A673 (cell line): ENCODE results near the gene AMPH. TPM values are rescaled to one million over a fixed set of nuclear protein-coding genes. Genes with fewer than 3 reads are reported as not detected.

Experiments
- BruUV-seq: library from RNA; stranded (reverse); fragments of 400-500 nt; replicated peaks from 2 replicates; lab custom pipeline; 2021; lab: Mats Ljungman, UMichigan
- CTCF ChIA-PET: fragments of 300-600 bp; sonication (Branson Sonifier 250); formaldehyde crosslinking; loops from one replicate; lab custom pipeline; 2022; ENCODE audit warnings: antibody characterized with exemption; lab: Charles Lee
- POLR2A ChIA-PET: fragments of 300-600 bp; sonication (Branson Sonifier 250); formaldehyde crosslinking; loops from one replicate; lab custom pipeline; 2022; ENCODE audit warnings: antibody characterized with exemption; ENCODE audit not compliant: low non-redundant PET; lab: Charles Lee
- DNase-seq: peaks from one replicate; pipeline ENCODE4 v3.0.0-alpha.2; 2015; ENCODE audit warnings: low spot score
- H3K27ac ChIP-seq: fragments of 200-600 bp; sonication (generic); 2 replicates; pipeline ENCODE4 v1.5.1; 2016; ENCODE audit warnings: mixed run types, low read depth, mild to moderate bottlenecking, mixed read lengths, antibody characterized with exemption, low read length; ENCODE audit not compliant: poor library complexity, severe bottlenecking
- H3K27me3 ChIP-seq: fragments of 200-600 bp; sonication (generic); replicated peaks from 2 replicates; pipeline ENCODE4 v1.6.1; 2017; ENCODE audit warnings: mixed run types, low read depth, mild to moderate bottlenecking, mixed read lengths, antibody characterized with exemption, low read length; ENCODE audit not compliant: insufficient read depth, poor library complexity
- H3K36me3 ChIP-seq: fragments of 200-600 bp; sonication (generic); 2 replicates; pipeline ENCODE4 v1.6.1; 2016; ENCODE audit warnings: mixed run types, mild to moderate bottlenecking, mixed read lengths, antibody characterized with exemption, low read length; ENCODE audit not compliant: insufficient read depth, poor library complexity, severe bottlenecking
- H3K4me1 ChIP-seq: fragments of 200-600 bp; sonication (generic); 2 replicates; pipeline ENCODE4 v1.6.1; 2017; ENCODE audit warnings: mixed run types, mild to moderate bottlenecking, mixed read lengths, antibody characterized with exemption, low read length; ENCODE audit not compliant: insufficient read depth, poor library complexity, severe bottlenecking
- H3K4me3 ChIP-seq: fragments of 200-600 bp; sonication (generic); 2 replicates; pipeline ENCODE4 v1.5.1; 2016; ENCODE audit warnings: low read depth, mixed run types, mild to moderate bottlenecking, mixed read lengths, low read length; ENCODE audit not compliant: poor library complexity, severe bottlenecking
- H3K9me3 ChIP-seq: fragments of 200-600 bp; sonication (generic); 2 replicates; pipeline ENCODE4 v1.6.1; 2016; ENCODE audit warnings: mixed run types, low read depth, mild to moderate bottlenecking, mixed read lengths, antibody characterized with exemption, low read length; ENCODE audit not compliant: poor library complexity, severe bottlenecking
- CTCF ChIP-seq: fragments of 300-800, 200-600 bp; sonication (generic); conservative IDR thresholded peaks from 2 replicates; pipeline ENCODE4 v1.5.1; 2017; ENCODE audit warnings: low read depth, mild to moderate bottlenecking, antibody characterized with exemption, low read length, moderate library complexity, mixed read lengths
- EZH2 ChIP-seq: fragments of 200-600 bp; sonication (generic); IDR thresholded peaks from 2 replicates; pipeline ENCODE4 v1.6.1; 2017; ENCODE audit warnings: borderline replicate concordance, low read depth, mild to moderate bottlenecking, mixed read lengths, antibody characterized with exemption, low read length; ENCODE audit not compliant: poor library complexity, severe bottlenecking
- intact Hi-C: fragments of 100-400 bp; cut with micrococcal nuclease; formaldehyde crosslinking; loops from one replicate; pipeline ENCODE4 v1.10.0; 2022; ENCODE audit not compliant: unreplicated experiment
- total RNA-seq: library from RNA; stranded (reverse); gene quantifications from 2 replicates; pipeline ENCODE4 v1.2.3, GENCODE V29; 2021

The AMPH gene
- total RNA-seq, 1 experiment from 2014 or later: 2.1 TPM

GRCh38 chr7:38548605-38549004 is 82.6 kb downstream of the AMPH start:
- no peaks in the 10 kb centered on the region for H3K9me3 ChIP-seq
- no peaks in the 10 kb centered on the region for H3K36me3 ChIP-seq
- POLR2A ChIA-PET: no interaction called here
- no peak overlapping the region for H3K4me3 ChIP-seq
- H3K27me3 ChIP-seq: no peaks in the 10 kb centered on the region
- TF ChIP-seq EZH2: no peak
- no peak for TF ChIP-seq CTCF
- CTCF ChIA-PET: no interaction called here
- no peak overlapping the region for H3K27ac ChIP-seq
- BruUV-seq: no TSS peak
- no peaks in the 10 kb centered on the region for H3K4me1 ChIP-seq
- intact Hi-C loops: no loop called here
- no peak for DNase-seq

- Histone ChIP-seq H3K27ac (no peak overlapping the region), H3K4me3 (no peak overlapping the region), H3K4me1 (no peaks in the 10 kb centered on the region), H3K27me3 (no peaks in the 10 kb centered on the region), H3K9me3 (no peaks in the 10 kb centered on the region), H3K36me3 (no peaks in the 10 kb centered on the region)
- intact Hi-C loops: no loop called here
- no peak for DNase-seq
- BruUV-seq: no TSS peak
- CTCF ChIA-PET: no interaction called here
- POLR2A ChIA-PET: no interaction called here
- no peak for TF ChIP-seq CTCF
- no peak for TF ChIP-seq EZH2
Measured at GRCh38 chr7:38546763-38547162, 84.4 kb downstream of the AMPH start.

- Histone ChIP-seq H3K4me3 (no peak overlapping the region), H3K9me3 (no peaks in the 10 kb centered on the region), H3K4me1 (no peaks in the 10 kb centered on the region), H3K27me3 (no peaks in the 10 kb centered on the region), H3K36me3 (no peaks in the 10 kb centered on the region), H3K27ac (no peak overlapping the region)
- ChIA-PET CTCF (no interaction called here), POLR2A (no interaction called here)
- BruUV-seq: no TSS peak
- DNase-seq: no peak
- intact Hi-C loops: no loop called here
- TF ChIP-seq EZH2 (no peak), CTCF (no peak)
Measured at GRCh38 chr7:38545977-38546376, 85.2 kb downstream of the AMPH start.
